MM.1S (cell line): ENCODE results near the gene HEATR5A.

ENCODE experiments used
- CTCF ChIP-seq: fragments of 300-600 bp; sonication (generic); IDR thresholded peaks from 2 replicates; pipeline ENCODE4 v1.5.1; 2016; ENCODE audit warnings: antibody characterized with exemption, low read length, mixed read lengths
- EZH2phosphoT487 ChIP-seq: fragments of 300-600 bp; sonication (generic); IDR thresholded peaks from 2 replicates; pipeline ENCODE4 v1.6.1; 2018; ENCODE audit warnings: antibody characterized with exemption, low read length

- TF ChIP-seq CTCF (no peak), EZH2phosphoT487 (no peak)
Observed at GRCh38 chr14:31251028-31251958, 169.1 kb downstream of the HEATR5A start.
